PFSK-1 (cell line): ENCODE data around the gene SLC28A1.

Source experiments
- POLR2AphosphoS5 ChIP-seq: IDR thresholded peaks from 2 replicates; pipeline ENCODE4 v1.6.1; 2012; ENCODE audit warnings: low read depth, mild to moderate bottlenecking, control low read depth, low read length, moderate library complexity
- REST ChIP-seq, 2 experiments: IDR thresholded peaks; 2 replicates each; pipeline versions ENCODE4 v1.6.1 to v1.8.0; 2011 to 2012; ENCODE audit warnings: low read depth in 2 of 2, low read length in 2 of 2, control low read depth in 1 of 2, inconsistent platforms in 1 of 2, mild to moderate bottlenecking in 1 of 2, moderate library complexity in 1 of 2; ENCODE audit not compliant: insufficient read depth in 1 of 2
- SIN3A ChIP-seq: IDR thresholded peaks from 2 replicates; pipeline ENCODE4 v1.6.1; 2012; ENCODE audit warnings: mild to moderate bottlenecking, low read length, moderate library complexity, borderline replicate concordance; ENCODE audit not compliant: insufficient read depth
- TAF1 ChIP-seq: IDR thresholded peaks from 2 replicates; pipeline ENCODE4 v1.6.1; 2012; ENCODE audit warnings: low read length, control low read depth, borderline replicate concordance; ENCODE audit not compliant: insufficient read depth

- TF ChIP-seq POLR2AphosphoS5 (no peak), REST (IDR thresholded peaks at IDR 0.05; ENCODE audit: insufficient read depth in 1 of 2, low read depth in 2 of 2, low read length in 2 of 2) (no peak), SIN3A (no peak), TAF1 (no peak)
These were observed 44.7 kb upstream of the SLC28A1 start for GRCh38 chr15:84839714-84840113.
